ENCODE measurements around the gene HSD17B7.

HSD17B7 gene

GRCh38 chr1:162861625-162862024 is 71.1 kb downstream of the HSD17B7 start:
- Mint-ChIP-seq H3K4me3 (no peak overlapping the region), H3K27ac (no peak overlapping the region), H3K4me1 (no peaks in the 10 kb centered on the region), H3K9me3 (no peaks in the 10 kb centered on the region), H3K36me3 (no peaks in the 10 kb centered on the region)
- DNase-seq (ENCODE audit: low spot score in 2 of 2): no peak
- ATAC-seq: no peak
